ENCODE data around the gene DNAAF9. TPM values are rescaled to one million over a fixed set of nuclear protein-coding genes. Genes with fewer than 3 reads are reported as not detected.
A peak's percentile ranks its signal among the peaks of the same experiment; 100 is the strongest.

DNAAF9 gene
- total RNA-seq, 1 donor from 2014 or later, result 17.8 TPM

DNA sequence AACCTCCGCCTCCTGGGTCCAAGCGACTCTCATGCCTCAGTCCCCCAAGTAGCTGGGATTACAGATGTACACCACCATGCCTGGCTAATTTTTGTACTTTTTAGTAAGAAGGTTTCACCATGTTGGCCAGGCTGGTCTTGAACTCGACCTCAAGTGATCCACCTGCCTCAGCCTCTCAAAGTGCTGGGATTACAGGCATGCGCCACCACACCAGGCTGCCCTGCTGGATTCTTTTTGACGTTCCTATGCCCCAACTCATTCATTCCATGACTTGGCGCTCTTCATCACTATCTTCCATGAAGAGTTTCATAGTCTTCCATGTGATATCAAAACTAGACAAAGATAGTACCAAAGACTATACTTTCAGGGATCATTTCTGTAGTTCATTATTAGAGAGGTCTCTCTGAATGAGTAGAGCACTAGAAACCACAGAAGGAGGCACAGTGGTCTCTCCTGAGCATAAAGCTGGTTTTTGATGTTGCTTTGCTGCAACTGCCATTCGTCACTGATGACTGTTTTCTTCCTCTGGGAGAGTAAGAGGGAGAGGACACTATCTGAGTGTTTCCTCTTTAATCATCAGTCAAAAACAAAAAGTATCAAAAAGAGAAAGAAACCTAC lies 23.5 kb downstream of the DNAAF9 start:
- no peaks in the 10 kb centered on the region for H3K27me3 Mint-ChIP-seq (ENCODE audit: low read depth)
- no peak overlapping the region for H3K27ac Mint-ChIP-seq (ENCODE audit: unreplicated experiment)
- TF ChIP-seq, protein P1, sequence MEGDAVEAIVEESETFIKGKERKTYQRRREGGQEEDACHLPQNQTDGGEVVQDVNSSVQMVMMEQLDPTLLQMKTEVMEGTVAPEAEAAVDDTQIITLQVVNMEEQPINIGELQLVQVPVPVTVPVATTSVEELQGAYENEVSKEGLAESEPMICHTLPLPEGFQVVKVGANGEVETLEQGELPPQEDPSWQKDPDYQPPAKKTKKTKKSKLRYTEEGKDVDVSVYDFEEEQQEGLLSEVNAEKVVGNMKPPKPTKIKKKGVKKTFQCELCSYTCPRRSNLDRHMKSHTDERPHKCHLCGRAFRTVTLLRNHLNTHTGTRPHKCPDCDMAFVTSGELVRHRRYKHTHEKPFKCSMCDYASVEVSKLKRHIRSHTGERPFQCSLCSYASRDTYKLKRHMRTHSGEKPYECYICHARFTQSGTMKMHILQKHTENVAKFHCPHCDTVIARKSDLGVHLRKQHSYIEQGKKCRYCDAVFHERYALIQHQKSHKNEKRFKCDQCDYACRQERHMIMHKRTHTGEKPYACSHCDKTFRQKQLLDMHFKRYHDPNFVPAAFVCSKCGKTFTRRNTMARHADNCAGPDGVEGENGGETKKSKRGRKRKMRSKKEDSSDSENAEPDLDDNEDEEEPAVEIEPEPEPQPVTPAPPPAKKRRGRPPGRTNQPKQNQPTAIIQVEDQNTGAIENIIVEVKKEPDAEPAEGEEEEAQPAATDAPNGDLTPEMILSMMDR (IDR thresholded peaks at IDR 0.05), result no peak
- no peaks in the 10 kb centered on the region for H3K9me3 Mint-ChIP-seq (ENCODE audit: low read depth)
- no peak for DNase-seq (ENCODE audit: low spot score)
- H3K4me3 Mint-ChIP-seq (ENCODE audit: unreplicated experiment), result no peak overlapping the region
- H3K4me1 Mint-ChIP-seq (ENCODE audit: low read depth), result peaks cover 7% of the 10 kb centered on the region
- peaks cover 3% of the 10 kb centered on the region for H3K36me3 Mint-ChIP-seq (ENCODE audit: low read depth)

DNA sequence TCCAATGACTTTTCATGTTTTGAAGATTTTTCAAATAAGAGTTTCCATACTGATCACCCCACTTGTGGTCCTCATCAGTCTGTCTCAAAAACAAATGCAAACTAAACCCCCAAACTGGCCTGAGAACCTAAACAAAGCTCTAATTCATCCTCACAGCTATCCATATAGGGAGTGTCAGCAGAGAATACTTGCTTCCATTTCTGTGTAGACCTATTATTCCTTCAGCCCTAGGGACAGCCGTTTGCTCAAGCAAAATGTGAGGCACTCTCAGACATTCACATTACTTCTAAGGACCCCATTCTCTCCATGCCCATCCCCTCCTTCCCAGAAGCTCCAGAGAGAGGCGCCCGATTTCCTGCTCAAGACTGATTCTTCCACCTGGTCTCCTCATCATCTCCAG lies 24.6 kb downstream of the DNAAF9 start:
- TF ChIP-seq, protein P1 (IDR thresholded peaks at IDR 0.05), result no peak
- DNase-seq (ENCODE audit: low spot score), result no peak
- Mint-ChIP-seq H3K27me3 (ENCODE audit: low read depth) (no peaks in the 10 kb centered on the region), H3K9me3 (ENCODE audit: low read depth) (no peaks in the 10 kb centered on the region), H3K4me1 (ENCODE audit: low read depth) (peaks cover 14% of the 10 kb centered on the region), H3K36me3 (ENCODE audit: low read depth) (peaks cover 8% of the 10 kb centered on the region), H3K27ac (ENCODE audit: unreplicated experiment) (no peak overlapping the region), H3K4me3 (ENCODE audit: unreplicated experiment) (no peak overlapping the region)

DNA sequence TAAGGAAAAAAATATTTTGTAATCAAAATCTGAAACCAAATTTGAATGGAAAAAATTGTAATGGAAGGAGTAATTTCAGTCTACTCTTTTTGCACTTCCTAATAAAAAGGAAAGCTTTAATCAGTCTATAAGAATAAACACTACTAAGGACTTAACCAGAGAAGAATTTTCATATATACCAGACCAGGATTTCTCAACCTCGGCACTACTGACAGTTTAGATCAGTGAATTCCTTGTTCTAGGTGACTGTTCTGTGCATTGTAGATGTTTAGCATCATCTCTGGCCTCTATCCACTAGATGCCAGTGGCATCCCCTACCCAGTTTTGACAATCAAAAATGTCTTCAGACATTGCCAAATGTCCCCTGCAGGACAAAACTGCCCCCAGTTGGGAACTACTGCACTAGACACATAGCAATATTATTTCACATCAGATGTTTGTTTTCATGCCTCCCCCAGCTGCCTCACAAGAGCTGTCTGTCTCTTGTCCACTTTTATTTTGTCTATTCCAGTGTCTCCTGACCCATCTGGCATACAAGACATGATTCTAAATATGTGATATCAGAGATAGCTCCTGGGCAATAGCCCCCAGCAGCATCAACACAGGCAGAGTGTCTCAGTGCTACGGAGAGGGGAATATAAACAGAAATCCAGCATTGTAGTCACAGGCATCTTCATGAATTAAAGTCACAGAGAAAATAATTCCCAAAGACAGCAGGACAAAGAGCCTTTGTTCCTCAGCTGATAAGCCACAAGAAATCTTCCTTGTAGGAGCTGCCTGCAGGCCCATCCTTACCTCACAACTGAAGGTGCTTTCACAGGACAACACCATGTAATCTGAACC lies 27.0 kb downstream of the DNAAF9 start:
- H3K36me3 Mint-ChIP-seq (ENCODE audit: low read depth), result peaks cover 17% of the 10 kb centered on the region
- TF ChIP-seq, protein P1 (IDR thresholded peaks at IDR 0.05), result no peak
- H3K4me3 Mint-ChIP-seq (ENCODE audit: unreplicated experiment), result no peak overlapping the region
- H3K27ac Mint-ChIP-seq (ENCODE audit: unreplicated experiment), result peak overlapping the region; percentile 61
- no peak for DNase-seq (ENCODE audit: low spot score)
- H3K9me3 Mint-ChIP-seq (ENCODE audit: low read depth), result no peaks in the 10 kb centered on the region
- peaks cover 15% of the 10 kb centered on the region for H3K4me1 Mint-ChIP-seq (ENCODE audit: low read depth)
- no peaks in the 10 kb centered on the region for H3K27me3 Mint-ChIP-seq (ENCODE audit: low read depth)

DNA sequence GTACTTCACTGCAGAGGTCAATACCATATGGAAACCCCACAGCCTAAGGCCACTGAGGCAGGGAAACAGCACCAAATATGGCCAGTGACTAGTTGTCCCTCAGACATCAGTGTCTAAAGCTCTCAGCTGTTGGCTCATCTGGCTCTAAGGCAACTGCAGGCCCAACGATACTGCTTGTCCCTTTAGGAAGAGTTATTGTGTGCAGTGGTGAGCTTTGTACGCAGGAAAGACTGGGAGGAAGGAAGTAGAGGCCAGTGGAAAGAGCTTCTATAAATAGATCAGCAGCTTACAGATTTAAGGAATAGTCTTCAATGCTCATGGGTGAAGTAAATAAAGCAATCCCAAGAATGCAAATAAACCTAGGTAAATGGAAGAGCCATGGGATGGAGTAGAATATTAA lies 29.3 kb downstream of the DNAAF9 start:
- no peaks in the 10 kb centered on the region for H3K9me3 Mint-ChIP-seq (ENCODE audit: low read depth)
- H3K4me3 Mint-ChIP-seq (ENCODE audit: unreplicated experiment), result no peak overlapping the region
- DNase-seq (ENCODE audit: low spot score), result no peak
- no peaks in the 10 kb centered on the region for H3K27me3 Mint-ChIP-seq (ENCODE audit: low read depth)
- H3K36me3 Mint-ChIP-seq (ENCODE audit: low read depth), result peaks cover 34% of the 10 kb centered on the region
- no peak overlapping the region for H3K27ac Mint-ChIP-seq (ENCODE audit: unreplicated experiment)
- TF ChIP-seq, protein P1 (IDR thresholded peaks at IDR 0.05), result no peak
- peaks cover 34% of the 10 kb centered on the region for H3K4me1 Mint-ChIP-seq (ENCODE audit: low read depth)

DNA sequence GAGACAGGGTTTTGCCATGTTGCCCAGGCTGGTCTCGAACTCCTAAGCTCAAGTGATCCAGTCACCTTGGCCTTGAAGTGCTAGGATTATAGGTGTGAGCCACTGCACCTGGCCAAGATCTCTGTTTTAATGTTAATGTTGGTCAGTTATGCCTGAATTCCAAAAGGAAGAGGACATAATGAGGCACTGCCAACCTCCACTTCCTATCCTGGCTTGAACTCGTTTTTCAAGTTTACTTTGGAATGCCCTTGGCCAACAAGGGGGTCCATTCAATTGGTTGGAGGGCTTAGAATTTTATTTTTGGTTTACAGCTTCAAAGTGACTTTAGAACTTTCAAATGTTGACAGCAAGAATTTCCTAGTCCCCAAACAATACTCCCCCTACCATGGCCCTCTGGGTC lies 29.8 kb downstream of the DNAAF9 start:
- no peak overlapping the region for H3K27ac Mint-ChIP-seq (ENCODE audit: unreplicated experiment)
- H3K27me3 Mint-ChIP-seq (ENCODE audit: low read depth), result no peaks in the 10 kb centered on the region
- TF ChIP-seq, protein P1 (IDR thresholded peaks at IDR 0.05), result no peak
- no peaks in the 10 kb centered on the region for H3K9me3 Mint-ChIP-seq (ENCODE audit: low read depth)
- no peak for DNase-seq (ENCODE audit: low spot score)
- no peak overlapping the region for H3K4me3 Mint-ChIP-seq (ENCODE audit: unreplicated experiment)
- peaks cover 34% of the 10 kb centered on the region for H3K4me1 Mint-ChIP-seq (ENCODE audit: low read depth)
- peaks cover 37% of the 10 kb centered on the region for H3K36me3 Mint-ChIP-seq (ENCODE audit: low read depth)
